Nephron progenitor cell (in vitro differentiated cells): ENCODE measurements around the gene UBQLN4.
A peak's percentile ranks its signal among the peaks of the same experiment; 100 is the strongest.

ENCODE experiments used
- DNase-seq: peaks from one replicate; pipeline ENCODE4 v3.0.0; 2021
- H3K27ac Mint-ChIP-seq: 2 replicates; pipeline ENCODE4 v1.8.0; 2021; ENCODE audit warnings: mild to moderate bottlenecking, moderate library complexity, mixed read lengths
- H3K27me3 Mint-ChIP-seq: 2 replicates; pipeline ENCODE4 v1.8.0; 2021; ENCODE audit warnings: mild to moderate bottlenecking, low read depth, mixed read lengths; ENCODE audit not compliant: poor library complexity
- H3K36me3 Mint-ChIP-seq: 2 replicates; pipeline ENCODE4 v1.8.0; 2021; ENCODE audit warnings: low read depth, mixed read lengths
- H3K4me1 Mint-ChIP-seq: 2 replicates; pipeline ENCODE4 v1.8.0; 2021; ENCODE audit warnings: mixed read lengths
- H3K4me3 Mint-ChIP-seq: 2 replicates; pipeline ENCODE4 v1.8.0; 2021; ENCODE audit warnings: mild to moderate bottlenecking, moderate library complexity, mixed read lengths
- H3K9me3 Mint-ChIP-seq: 2 replicates; pipeline ENCODE4 v1.8.0; 2021; ENCODE audit warnings: mild to moderate bottlenecking, moderate library complexity, mixed read lengths
- TF ChIP-seq, protein P1 (sequence below): fragments of 200-600 bp; sonication (generic); IDR thresholded peaks from 2 replicates; pipeline ENCODE4 v1.5.0; 2021; ENCODE audit warnings: antibody characterized with exemption

The UBQLN4 gene

DNA sequence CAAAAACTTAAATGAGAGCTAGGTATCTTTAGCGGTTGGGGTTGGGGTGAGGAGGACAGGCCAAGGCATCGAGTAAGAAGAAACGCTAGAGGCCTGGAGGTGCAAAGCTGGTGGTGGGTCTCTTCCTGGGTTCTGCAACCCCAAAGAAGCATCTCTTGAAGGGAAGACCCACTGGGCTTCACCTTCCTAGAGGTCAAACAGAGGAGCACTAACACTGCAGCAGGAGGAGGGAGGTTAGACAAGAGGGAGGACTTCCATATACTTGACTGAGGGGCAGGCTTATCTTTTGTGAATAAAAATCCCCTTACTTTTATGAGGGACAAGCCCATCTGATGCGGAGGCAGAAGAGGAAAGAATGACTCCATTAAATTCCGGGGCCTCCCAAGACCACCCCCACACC is 26.2 kb upstream of the UBQLN4 start:
- Mint-ChIP-seq H3K36me3 (peaks cover 24% of the 10 kb centered on the region), H3K27me3 (peaks cover 3% of the 10 kb centered on the region), H3K4me1 (peaks cover 73% of the 10 kb centered on the region), H3K27ac (peak overlapping the region; percentile 95), H3K4me3 (peak overlapping the region; percentile 99), H3K9me3 (no peaks in the 10 kb centered on the region)
- TF ChIP-seq, protein P1, sequence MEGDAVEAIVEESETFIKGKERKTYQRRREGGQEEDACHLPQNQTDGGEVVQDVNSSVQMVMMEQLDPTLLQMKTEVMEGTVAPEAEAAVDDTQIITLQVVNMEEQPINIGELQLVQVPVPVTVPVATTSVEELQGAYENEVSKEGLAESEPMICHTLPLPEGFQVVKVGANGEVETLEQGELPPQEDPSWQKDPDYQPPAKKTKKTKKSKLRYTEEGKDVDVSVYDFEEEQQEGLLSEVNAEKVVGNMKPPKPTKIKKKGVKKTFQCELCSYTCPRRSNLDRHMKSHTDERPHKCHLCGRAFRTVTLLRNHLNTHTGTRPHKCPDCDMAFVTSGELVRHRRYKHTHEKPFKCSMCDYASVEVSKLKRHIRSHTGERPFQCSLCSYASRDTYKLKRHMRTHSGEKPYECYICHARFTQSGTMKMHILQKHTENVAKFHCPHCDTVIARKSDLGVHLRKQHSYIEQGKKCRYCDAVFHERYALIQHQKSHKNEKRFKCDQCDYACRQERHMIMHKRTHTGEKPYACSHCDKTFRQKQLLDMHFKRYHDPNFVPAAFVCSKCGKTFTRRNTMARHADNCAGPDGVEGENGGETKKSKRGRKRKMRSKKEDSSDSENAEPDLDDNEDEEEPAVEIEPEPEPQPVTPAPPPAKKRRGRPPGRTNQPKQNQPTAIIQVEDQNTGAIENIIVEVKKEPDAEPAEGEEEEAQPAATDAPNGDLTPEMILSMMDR = no peak
- DNase-seq = no peak

DNA sequence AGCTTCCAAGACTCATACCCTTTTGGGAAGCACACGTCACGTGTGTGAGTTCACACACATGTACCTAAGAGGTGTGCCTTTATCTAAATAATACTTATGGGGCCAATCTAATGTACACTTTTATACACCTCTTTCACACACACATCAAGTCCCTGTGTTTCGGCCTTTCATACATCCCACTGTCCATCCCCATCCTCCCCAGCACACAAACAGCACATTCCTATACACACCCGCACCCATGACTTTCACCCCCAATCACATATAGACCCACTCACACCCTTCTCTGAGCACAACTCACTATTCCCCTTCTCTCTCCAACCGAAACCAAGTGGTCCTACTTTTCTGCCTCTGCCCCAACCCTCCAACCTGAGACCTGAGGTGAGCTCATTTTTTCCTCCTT is 25.1 kb upstream of the UBQLN4 start:
- peaks cover 3% of the 10 kb centered on the region for H3K27me3 Mint-ChIP-seq
- peak overlapping the region; percentile 99 for H3K4me3 Mint-ChIP-seq
- H3K27ac Mint-ChIP-seq = peak overlapping the region; percentile 75
- H3K4me1 Mint-ChIP-seq = peaks cover 73% of the 10 kb centered on the region
- DNase-seq = no peak
- H3K9me3 Mint-ChIP-seq = no peaks in the 10 kb centered on the region
- peaks cover 25% of the 10 kb centered on the region for H3K36me3 Mint-ChIP-seq
- TF ChIP-seq, protein P1 = no peak

DNA sequence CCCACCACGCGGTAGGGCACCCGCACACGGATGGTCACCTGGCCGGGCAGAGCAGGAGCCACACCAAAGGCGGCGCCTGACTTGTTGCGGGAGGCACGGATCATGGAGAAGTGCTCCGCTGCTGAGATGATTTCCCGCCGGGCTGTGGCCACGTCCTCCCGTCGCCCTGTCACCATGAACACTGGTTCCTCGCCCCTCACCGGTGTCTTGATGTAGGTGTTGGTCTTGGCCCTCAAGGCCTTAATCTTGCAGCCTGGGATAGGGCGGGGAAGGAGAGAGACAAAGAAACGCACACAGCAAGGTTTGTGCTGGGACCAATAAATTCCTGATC is 23.8 kb upstream of the UBQLN4 start:
- TF ChIP-seq, protein P1 = no peak
- no peak for DNase-seq
- H3K27ac Mint-ChIP-seq = peak overlapping the region; percentile 75
- H3K9me3 Mint-ChIP-seq = no peaks in the 10 kb centered on the region
- H3K27me3 Mint-ChIP-seq = peaks cover 3% of the 10 kb centered on the region
- peaks cover 78% of the 10 kb centered on the region for H3K4me1 Mint-ChIP-seq
- H3K36me3 Mint-ChIP-seq = peaks cover 33% of the 10 kb centered on the region
- peak overlapping the region; percentile 99 for H3K4me3 Mint-ChIP-seq

DNA sequence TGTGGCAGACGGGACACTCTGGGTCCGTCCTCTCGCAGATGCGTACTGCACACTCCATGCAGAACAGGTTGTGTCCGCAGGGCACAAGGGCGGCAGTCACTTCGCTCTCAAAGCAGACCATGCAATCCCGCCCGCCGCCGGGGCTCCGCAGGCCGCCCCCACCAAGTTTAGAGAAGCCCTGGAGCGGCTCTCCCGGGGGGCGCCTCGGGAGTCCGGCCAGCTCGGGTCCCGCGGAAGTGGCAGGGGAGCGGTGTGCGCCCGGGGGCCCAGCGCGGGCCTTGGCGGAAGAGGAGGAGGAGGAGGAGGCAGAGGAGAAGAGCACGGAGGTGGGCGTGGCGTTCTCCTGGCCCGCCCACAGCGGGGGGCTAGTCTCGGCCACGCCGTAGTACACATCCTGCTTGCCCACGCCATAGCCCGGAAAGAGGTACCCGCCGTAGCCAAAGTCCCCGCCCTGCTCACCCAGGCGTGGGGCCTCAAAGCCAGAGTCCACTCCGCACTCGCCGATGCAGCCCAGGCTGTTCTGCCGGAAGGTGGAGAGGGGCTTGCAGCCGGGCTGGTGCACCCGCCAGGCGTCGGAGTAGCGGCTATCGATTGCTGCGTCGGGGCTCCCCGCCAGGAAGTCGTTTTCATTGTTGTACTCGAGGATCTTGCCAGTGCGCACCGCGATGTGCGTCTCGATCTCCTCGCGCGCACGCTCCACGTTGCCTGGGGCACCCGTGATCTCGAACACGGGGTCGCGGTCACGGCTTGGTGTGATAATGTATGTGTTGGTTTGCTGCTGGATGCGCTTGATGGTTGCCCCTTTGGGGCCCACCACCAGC is 23.2 kb upstream of the UBQLN4 start:
- H3K27ac Mint-ChIP-seq = peak overlapping the region; percentile 75
- peak overlapping the region; percentile 99 for H3K4me3 Mint-ChIP-seq
- H3K4me1 Mint-ChIP-seq = peaks cover 84% of the 10 kb centered on the region
- peaks cover 3% of the 10 kb centered on the region for H3K27me3 Mint-ChIP-seq
- DNase-seq = peak; percentile 74
- peaks cover 35% of the 10 kb centered on the region for H3K36me3 Mint-ChIP-seq
- no peaks in the 10 kb centered on the region for H3K9me3 Mint-ChIP-seq
- TF ChIP-seq, protein P1 = no peak

DNA sequence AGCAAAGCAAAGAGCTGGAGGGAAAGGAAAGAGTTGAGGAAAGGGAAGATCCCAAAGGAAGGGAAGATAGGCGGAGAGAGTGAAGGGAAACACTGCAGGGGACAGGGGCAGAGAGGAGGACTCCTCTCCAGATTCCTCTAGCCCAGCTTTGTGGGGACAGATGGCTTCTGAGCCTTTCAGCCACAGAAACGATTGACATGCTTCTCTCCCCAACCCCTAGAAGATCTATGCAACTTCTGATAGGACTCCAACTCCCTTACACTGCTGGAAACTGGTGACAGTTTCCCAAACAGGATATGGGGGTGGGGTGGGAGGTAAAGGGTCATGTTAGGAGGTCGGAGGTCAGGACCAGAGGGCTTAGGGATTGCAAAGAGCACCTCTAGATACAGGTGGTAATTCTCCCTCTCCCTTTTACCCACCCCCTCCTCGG is 22.2 kb upstream of the UBQLN4 start:
- peaks cover 90% of the 10 kb centered on the region for H3K4me1 Mint-ChIP-seq
- H3K9me3 Mint-ChIP-seq = no peaks in the 10 kb centered on the region
- peak overlapping the region; percentile 99 for H3K4me3 Mint-ChIP-seq

More for the DNA sequence above, 22.2 kb upstream of the UBQLN4 start:
- H3K27ac Mint-ChIP-seq = peak overlapping the region; percentile 86
- peaks cover 3% of the 10 kb centered on the region for H3K27me3 Mint-ChIP-seq
- H3K36me3 Mint-ChIP-seq = peaks cover 40% of the 10 kb centered on the region
- TF ChIP-seq, protein P1 = no peak
- no peak for DNase-seq
